GM20431 (cell line): ENCODE results near the gene NHERF1.

Source experiments
- in situ Hi-C: fragments of 300-500 bp; cut with MseI, MboI; formaldehyde crosslinking; loops from one replicate; pipeline ENCODE4 v1.15.0; 2020; ENCODE audit warnings: low sequenced_read_pairs; ENCODE audit not compliant: unreplicated experiment

Gene NHERF1

GRCh38 chr17:74748529-74749278 lies at the start of gene NHERF1:
NHERF1 (plus strand) TSS chr17:74748628; CDS start chr17:74748847, 219 bp downstream.
- in situ Hi-C loops = no loop called here

DNA sequence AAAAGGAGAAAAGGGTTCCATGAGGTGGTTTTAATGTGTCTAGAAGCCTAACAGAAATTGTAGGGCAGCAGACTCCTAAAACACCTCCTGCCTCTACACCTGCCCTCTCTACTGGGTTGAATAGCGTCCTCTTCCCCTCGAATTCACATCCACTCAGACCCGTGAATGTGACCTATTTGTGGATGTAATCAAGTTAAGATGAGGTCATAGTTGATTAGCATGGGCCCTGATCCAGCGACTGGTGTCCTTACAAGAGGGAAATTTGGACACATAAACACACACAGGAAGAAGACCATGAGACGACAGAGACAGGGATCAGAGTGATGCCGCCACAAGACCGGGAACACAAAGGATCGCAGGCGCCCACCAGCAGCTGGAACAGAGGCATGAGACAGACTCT lies 49.2 kb upstream of the NHERF1 start:
- in situ Hi-C loops = no loop called here

GRCh38 chr17:74702116-74702871 lies 46.1 kb upstream of the NHERF1 start:
- in situ Hi-C loops = no loop called here

GRCh38 chr17:74703311-74703710 lies 45.1 kb upstream of the NHERF1 start:
- in situ Hi-C loops = no loop called here

DNA sequence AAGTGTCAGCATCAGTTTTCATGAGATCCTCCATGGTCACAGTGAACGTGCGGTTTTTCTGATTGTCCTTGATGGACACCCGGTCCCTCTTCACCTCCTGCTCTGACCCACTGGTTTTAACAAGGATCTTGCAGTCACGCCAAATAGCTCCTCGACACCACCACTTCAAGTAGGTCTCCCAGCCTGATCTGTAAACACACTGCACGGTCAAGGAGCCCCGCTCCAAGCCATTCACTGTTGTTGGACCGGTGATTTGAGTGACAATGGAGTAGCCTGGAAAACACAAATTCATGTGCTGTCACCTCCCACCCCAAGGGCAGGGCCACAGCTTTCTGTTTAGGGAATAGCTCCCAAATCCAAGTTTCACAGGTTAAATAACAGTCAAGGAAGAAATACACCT lies 43.9 kb upstream of the NHERF1 start:
- in situ Hi-C loops = no loop called here

- in situ Hi-C loops = no loop called here
Observed at GRCh38 chr17:74711058-74711824, 37.2 kb upstream of the NHERF1 start.

DNA sequence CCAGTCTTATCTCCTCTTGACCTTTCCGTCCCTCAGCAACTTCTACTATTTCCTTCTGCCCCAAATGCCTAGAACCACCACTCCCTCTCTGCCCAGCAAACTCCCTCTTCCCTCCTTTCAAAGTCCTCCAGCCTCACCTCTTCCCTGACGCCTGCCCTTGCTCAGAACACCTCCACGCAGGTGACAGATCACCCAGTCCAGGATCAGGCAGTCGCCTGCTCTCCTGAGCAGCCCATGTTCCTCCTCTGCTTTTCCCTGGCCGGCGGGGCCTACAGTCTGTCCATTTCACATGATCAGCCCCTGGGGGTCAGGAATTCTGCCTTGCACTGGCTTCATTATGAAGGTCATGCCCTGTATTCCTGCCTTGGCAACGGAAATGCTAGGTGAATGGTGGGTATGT lies 36.1 kb upstream of the NHERF1 start:
- in situ Hi-C loops = no loop called here

GRCh38 chr17:74712756-74713155 lies 35.7 kb upstream of the NHERF1 start, which contains the start of gene CD300LF:
CD300LF (minus strand) TSS chr17:74712923; CDS start chr17:74712866, 57 bp downstream.
- in situ Hi-C loops = no loop called here

- in situ Hi-C loops = no loop called here
Observed at GRCh38 chr17:74713171-74713755, 35.2 kb upstream of the NHERF1 start.

DNA sequence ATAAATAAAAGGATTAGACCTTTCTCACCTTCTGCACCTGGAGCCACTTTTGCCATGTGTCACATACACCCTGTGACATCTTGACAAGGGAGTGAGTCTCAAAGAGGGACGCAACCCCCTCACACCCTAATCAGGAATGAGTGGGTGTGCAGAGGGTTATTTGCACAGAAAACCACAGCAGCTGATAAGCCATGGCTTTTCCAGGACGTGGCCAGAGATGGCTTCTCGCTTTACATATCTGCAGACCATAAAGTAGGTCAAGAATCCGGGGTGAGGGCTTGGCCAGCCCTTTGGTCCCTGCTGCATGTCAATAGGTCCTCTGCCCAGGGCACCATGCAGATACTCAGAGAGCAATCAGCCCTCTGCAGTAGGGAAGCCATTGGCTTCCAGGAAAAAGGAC lies 33.3 kb upstream of the NHERF1 start:
- in situ Hi-C loops = no loop called here

- in situ Hi-C loops = no loop called here
Observed at GRCh38 chr17:74720506-74720905, 27.9 kb upstream of the NHERF1 start.

GRCh38 chr17:74722782-74723181 lies 25.6 kb upstream of the NHERF1 start:
- in situ Hi-C loops = no loop called here

GRCh38 chr17:74723891-74724290 lies 24.5 kb upstream of the NHERF1 start:
- in situ Hi-C loops = no loop called here

GRCh38 chr17:74725111-74725510 lies 23.3 kb upstream of the NHERF1 start:
- in situ Hi-C loops = no loop called here

- in situ Hi-C loops = no loop called here
Observed at GRCh38 chr17:74728033-74728701, 20.3 kb upstream of the NHERF1 start.

GRCh38 chr17:74728702-74729075 lies 19.7 kb upstream of the NHERF1 start:
- in situ Hi-C loops = no loop called here

DNA sequence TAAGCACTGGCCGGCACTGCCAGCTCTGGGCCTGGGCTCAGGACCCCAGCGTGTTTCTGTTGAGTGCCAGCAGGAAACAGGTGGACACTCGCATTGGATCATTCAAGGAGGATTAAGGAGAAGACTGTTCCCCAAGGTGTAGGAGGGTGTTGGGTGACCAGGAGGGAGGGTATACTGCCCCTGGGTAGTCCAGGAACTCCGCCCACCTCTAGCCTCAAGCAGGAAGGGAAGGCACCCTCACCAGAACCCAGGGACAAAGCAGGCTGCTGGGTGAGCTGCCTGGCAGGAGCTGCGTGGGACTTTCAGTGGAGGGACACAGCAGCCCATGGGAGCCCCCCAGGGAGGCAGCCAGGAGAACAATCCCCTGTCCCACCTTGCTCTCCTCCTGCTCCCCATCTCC lies 19.1 kb upstream of the NHERF1 start:
- in situ Hi-C loops = no loop called here

- in situ Hi-C loops = no loop called here
Observed at GRCh38 chr17:74729866-74730265, 18.6 kb upstream of the NHERF1 start.

DNA sequence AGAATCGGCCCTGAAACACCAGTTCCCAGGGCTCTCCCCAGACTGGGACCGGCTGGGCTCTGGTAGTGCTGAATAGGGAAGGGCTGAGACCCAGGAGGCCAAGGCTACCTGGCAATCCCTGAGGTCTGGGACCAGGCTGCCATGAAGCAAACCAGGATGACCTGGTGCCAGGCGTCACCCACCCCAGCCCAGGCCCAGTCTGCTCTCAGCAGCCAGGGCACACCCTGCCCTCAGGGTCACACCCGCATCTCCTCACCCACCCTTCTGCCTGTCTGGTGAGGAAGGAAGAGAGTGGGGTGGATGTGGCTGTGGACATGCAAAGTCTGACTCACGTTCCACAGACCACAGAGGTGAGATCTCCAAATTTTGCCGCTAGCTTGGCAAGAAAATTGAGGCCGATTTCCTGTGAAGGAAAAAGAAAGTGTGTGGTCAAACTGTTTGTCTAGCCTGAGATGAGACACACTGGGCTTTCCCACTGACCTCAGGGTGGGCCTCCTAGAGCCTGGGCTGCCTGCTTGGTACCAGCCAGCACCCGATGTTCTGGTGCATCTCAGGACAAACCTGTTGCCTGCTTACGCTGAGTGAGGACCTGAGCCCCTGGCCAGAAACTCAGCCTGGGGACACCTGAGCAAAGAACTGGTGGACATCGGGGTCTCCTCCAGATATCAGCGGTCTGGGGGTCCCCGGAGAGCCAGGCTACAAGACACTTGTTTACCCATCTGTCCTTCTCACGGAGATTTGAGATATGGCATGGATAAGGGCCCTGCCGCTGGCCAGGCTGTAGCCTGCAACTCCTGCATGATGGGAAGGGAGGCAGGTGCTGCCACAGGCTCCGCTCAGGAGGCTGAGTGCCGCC lies 17.7 kb upstream of the NHERF1 start:
- in situ Hi-C loops = no loop called here
